AG04450 (cell line): ENCODE measurements around the gene B3GAT1. TPM values are rescaled to one million over a fixed set of nuclear protein-coding genes. Genes with fewer than 3 reads are reported as not detected.

ENCODE experiments used
- CTCF ChIA-PET: fragments of 300-600, 350-600 bp; formaldehyde crosslinking; extraction: SDS; loops from one replicate; lab custom pipeline; 2022; ENCODE audit warnings: antibody characterized with exemption, inconsistent platforms; lab: Charles Lee
- POLR2A ChIA-PET: fragments of 350-600 bp; formaldehyde crosslinking; extraction: SDS; loops from one replicate; lab custom pipeline; 2021; ENCODE audit warnings: antibody characterized with exemption, inconsistent platforms; lab: Yijun Ruan, JAX
- DNase-seq: peaks from one replicate; pipeline ENCODE4 v3.0.0-alpha.2; 2011; ENCODE audit warnings: low read depth, low spot score
- H3K27ac ChIP-seq: one replicate; pipeline ENCODE4 v1.5.1; 2012; ENCODE audit warnings: low read depth, low read length, control low read depth
- H3K27me3 ChIP-seq: one replicate; pipeline ENCODE4 v1.6.0; 2012; ENCODE audit warnings: low read length; ENCODE audit not compliant: control insufficient read depth, insufficient read depth
- H3K4me3 ChIP-seq: 2 replicates; pipeline ENCODE4 v1.5.1; 2011; ENCODE audit warnings: mild to moderate bottlenecking, low read depth, low read length, control low read depth
- H3K9me3 ChIP-seq: 2 replicates; pipeline ENCODE4 v1.5.1; 2012; ENCODE audit warnings: low read length; ENCODE audit not compliant: control insufficient read depth, insufficient read depth
- polyA plus RNA-seq: library from polyadenylated mRNA; depleted of rRNA; stranded (reverse); fragments of >200 nt; gene quantifications from 2 replicates; pipeline ENCODE4 v1.2.3, GENCODE V29; 2011
- TF ChIP-seq, protein P1 (sequence below): IDR thresholded peaks from 2 replicates; pipeline ENCODE4 v1.5.1; 2011; ENCODE audit warnings: low read depth, low read length, control low read depth, inconsistent platforms

B3GAT1 gene
- polyA plus RNA-seq, 1 experiment = not detected

DNA sequence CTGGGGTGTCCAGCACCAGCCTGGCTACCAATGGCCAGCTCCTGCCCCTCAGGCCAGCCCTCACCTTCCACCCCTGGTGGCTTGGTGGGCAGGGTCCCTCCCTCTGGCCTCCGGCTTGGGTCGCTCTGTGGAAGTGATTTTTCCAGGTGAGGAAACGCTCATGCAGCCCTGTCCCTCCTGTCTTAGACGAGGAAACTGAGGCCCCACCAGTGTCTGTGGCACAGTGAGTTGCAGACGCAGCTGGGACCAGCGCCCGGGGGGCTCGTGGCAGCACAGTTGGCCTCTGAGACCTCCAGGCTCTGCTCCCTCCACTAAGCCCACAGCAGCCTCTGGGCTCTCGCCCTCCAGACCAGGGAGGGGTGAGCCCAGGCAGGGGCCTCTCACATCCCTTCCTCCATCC is 6.2 kb downstream of the B3GAT1 start:
- no peak overlapping the region for H3K4me3 ChIP-seq
- TF ChIP-seq, protein P1, sequence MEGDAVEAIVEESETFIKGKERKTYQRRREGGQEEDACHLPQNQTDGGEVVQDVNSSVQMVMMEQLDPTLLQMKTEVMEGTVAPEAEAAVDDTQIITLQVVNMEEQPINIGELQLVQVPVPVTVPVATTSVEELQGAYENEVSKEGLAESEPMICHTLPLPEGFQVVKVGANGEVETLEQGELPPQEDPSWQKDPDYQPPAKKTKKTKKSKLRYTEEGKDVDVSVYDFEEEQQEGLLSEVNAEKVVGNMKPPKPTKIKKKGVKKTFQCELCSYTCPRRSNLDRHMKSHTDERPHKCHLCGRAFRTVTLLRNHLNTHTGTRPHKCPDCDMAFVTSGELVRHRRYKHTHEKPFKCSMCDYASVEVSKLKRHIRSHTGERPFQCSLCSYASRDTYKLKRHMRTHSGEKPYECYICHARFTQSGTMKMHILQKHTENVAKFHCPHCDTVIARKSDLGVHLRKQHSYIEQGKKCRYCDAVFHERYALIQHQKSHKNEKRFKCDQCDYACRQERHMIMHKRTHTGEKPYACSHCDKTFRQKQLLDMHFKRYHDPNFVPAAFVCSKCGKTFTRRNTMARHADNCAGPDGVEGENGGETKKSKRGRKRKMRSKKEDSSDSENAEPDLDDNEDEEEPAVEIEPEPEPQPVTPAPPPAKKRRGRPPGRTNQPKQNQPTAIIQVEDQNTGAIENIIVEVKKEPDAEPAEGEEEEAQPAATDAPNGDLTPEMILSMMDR = no peak
- H3K27ac ChIP-seq = no peak overlapping the region
- H3K9me3 ChIP-seq = peaks cover 34% of the 10 kb centered on the region
- ChIA-PET CTCF (no interaction called here), POLR2A (no interaction called here)
- DNase-seq = no peak
- H3K27me3 ChIP-seq = peaks cover 7% of the 10 kb centered on the region

DNA sequence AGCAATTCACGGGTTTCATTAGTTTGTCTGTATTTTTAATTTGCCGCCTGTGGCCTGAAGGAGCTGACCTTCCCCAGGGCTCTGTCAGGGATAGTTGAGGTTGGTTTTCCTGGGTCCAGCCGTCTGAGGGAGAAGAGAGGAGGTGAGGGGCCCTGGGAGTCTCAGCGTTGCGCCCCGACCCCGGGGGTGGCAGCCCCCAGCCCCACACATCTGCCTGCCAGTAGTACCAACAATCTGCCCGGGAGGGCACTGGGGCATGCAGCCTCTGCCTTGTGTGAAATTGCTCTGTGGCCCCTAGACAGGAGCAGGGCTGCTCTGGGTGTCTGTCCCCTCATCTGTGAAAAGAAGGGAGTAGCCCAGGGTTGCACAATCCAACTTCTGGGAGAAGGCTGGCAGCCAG is 6.6 kb downstream of the B3GAT1 start:
- CTCF ChIA-PET = no interaction called here
- DNase-seq = no peak
- POLR2A ChIA-PET = no interaction called here

DNA sequence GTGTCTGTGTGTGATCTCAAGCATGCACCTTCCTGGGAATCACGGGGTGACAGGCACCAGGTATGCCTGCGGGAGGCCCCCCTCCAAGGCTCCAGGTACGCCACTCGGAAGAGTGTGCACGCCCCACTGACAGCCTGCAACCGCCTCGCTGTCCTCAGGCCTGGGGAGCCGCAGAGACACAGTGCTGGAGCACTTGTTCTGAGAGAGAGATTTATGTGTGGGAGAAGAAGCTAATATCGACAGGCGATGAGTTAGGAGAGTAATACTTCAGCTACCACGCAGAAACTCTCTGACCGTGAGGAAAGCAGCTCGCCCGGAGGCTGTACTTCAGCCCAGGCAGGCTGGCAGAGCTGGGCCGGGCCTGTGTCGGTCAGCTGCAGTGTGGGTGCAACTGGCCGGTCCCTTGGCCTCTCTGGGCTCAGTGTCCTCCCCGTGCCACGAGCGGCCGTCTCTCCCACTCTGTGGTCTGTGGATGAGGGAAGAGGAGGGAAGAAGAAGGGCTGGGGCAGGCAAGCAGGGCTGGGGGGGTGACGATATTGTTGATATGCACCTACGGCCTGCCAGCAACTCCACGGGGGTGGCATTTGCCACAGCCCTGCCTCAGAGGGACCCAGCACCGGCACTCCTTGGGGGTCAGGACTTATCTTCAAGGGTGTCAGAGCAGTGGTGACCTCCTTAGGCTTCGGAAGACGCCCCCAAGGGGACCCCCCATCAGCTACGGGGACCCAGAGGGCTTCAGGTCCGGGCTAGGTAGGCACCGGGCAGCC is 7.3 kb downstream of the B3GAT1 start:
- H3K9me3 ChIP-seq = peaks cover 39% of the 10 kb centered on the region
- ChIA-PET POLR2A (no interaction called here), CTCF (no interaction called here)
- no peak overlapping the region for H3K27ac ChIP-seq
- DNase-seq = no peak
- TF ChIP-seq, protein P1 = no peak
- no peaks in the 10 kb centered on the region for H3K27me3 ChIP-seq
- H3K4me3 ChIP-seq = no peak overlapping the region

More for the DNA sequence above, 6.6 kb downstream of the B3GAT1 start:
- peaks cover 34% of the 10 kb centered on the region for H3K9me3 ChIP-seq
- no peak overlapping the region for H3K27ac ChIP-seq
- H3K4me3 ChIP-seq = no peak overlapping the region
- peaks cover 3% of the 10 kb centered on the region for H3K27me3 ChIP-seq
- TF ChIP-seq, protein P1 = no peak

DNA sequence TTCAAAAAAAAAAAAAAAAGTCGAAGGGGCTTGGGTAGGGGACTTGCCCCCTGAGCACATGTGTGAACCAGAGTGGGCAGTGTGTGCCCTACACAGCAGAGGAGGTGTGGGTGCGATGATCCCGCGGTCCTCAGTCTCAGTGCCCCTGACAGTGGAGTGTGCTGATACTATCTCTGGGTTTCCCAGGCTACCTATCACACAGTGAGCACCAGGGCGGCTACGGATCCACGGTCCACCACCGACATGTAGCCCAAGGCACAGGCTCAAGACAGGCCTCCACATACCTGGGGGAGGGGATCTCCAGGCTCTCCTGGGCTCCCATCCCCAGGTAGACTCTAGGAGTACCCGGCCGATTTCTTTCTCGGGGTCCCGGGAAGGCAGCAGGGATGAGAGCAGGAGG is 9.1 kb downstream of the B3GAT1 start:
- ChIA-PET CTCF (no interaction called here), POLR2A (no interaction called here)
- no peak for DNase-seq
- Histone ChIP-seq H3K27me3 (no peaks in the 10 kb centered on the region), H3K27ac (no peak overlapping the region), H3K9me3 (peaks cover 58% of the 10 kb centered on the region), H3K4me3 (no peak overlapping the region)
- TF ChIP-seq, protein P1 = no peak
